ENCODE results near the gene LGMN.

- TF ChIP-seq EZH2 (IDR thresholded peaks at IDR 0.05; ENCODE audit: low read depth, low read length, severe bottlenecking) (no peak), KDM1A (IDR thresholded peaks at IDR 0.05; ENCODE audit: borderline replicate concordance, low read length) (no peak), RAD21 (IDR thresholded peaks at IDR 0.05 in 1 of 2, conservative IDR thresholded peaks at IDR 0.05 in 1 of 2; ENCODE audit: low read depth in 2 of 2, low read length in 2 of 2) (no peak), POLR2A (IDR thresholded peaks at IDR 0.05; ENCODE audit: control extremely low read depth in 1 of 2, low read depth in 2 of 2, low read length in 2 of 2) (no peak), TEAD4 (IDR thresholded peaks at IDR 0.05; ENCODE audit: low read depth, low read length) (no peak)
Observed at GRCh38 chr14:92692822-92693226, 55.6 kb downstream of the LGMN start.

Data from H1 (cell line).